Measurements from ENCODE around the gene NRSN1. TPM values are rescaled to one million over a fixed set of nuclear protein-coding genes. Genes with fewer than 3 reads are reported as not detected.

Gene NRSN1
- total and polyA plus RNA-seq, 10 donors = 0.03 TPM; not detected in 9

DNA sequence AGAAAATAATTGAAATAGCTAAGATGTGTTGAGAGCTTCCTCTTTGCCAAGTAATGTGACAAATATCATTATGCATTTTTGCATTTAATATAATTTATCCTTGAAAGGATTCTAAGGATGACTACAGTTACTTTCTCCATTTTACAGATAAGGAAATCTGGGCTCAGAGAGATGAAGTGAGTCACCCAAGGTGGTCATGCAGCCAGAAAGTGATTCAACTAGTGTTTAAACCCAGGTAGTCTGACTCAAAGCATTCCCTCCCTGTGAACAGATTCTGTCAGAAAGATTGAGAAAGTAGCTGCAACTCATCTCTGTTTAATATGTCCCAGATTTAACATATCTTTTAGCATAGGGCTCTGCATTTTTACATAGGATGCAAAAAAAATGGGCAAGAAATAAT lies 28.1 kb downstream of the NRSN1 start:
- intact Hi-C loops (cut with DNase I; ENCODE audit: low total_unique reads) = no loop called here
- H3K27ac ChIP-seq = no peak overlapping the region
- no peak overlapping the region for H3K4me3 ChIP-seq
- peaks cover 0 to 7% (median 3%) of the 10 kb centered on the region in 8 donors for H3K9me3 ChIP-seq
- no peaks in the 10 kb centered on the region for H3K4me1 ChIP-seq
- H3K36me3 ChIP-seq = no peaks in the 10 kb centered on the region
- H3K27me3 ChIP-seq (replicated peaks in 1 of 7) = no peaks in the 10 kb centered on the region
- no peak for DNase-seq
- TF ChIP-seq POLR2AphosphoS5 (IDR thresholded peaks at IDR 0.05) = no peak
- TF ChIP-seq, protein P1, sequence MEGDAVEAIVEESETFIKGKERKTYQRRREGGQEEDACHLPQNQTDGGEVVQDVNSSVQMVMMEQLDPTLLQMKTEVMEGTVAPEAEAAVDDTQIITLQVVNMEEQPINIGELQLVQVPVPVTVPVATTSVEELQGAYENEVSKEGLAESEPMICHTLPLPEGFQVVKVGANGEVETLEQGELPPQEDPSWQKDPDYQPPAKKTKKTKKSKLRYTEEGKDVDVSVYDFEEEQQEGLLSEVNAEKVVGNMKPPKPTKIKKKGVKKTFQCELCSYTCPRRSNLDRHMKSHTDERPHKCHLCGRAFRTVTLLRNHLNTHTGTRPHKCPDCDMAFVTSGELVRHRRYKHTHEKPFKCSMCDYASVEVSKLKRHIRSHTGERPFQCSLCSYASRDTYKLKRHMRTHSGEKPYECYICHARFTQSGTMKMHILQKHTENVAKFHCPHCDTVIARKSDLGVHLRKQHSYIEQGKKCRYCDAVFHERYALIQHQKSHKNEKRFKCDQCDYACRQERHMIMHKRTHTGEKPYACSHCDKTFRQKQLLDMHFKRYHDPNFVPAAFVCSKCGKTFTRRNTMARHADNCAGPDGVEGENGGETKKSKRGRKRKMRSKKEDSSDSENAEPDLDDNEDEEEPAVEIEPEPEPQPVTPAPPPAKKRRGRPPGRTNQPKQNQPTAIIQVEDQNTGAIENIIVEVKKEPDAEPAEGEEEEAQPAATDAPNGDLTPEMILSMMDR (IDR thresholded peaks at IDR 0.05 in 8 of 11, conservative IDR thresholded peaks at IDR 0.05 in 3 of 11) = no peak
- no peak for TF ChIP-seq POLR2A (IDR thresholded peaks at IDR 0.05)

DNA sequence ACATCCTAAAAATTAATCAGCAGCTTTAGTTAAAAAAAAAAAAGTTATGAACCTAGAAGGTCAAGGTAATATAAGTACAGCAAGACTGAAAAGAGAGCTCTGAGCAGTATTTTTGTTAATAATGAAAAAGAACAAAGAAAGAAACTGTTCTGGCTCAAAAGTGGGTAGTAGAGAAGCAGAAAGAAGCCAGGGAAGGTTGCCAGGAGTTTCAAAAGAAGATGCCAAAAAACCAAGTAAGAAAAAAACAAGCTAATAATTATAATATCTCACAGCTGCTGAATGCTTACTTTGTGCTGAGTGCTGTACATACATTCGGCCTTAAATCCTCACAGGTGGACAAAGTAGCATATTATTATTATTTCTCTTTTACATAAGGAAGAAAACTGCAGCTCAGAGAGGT lies 31.9 kb downstream of the NRSN1 start:
- DNase-seq = no peak
- H3K4me1 ChIP-seq = no peaks in the 10 kb centered on the region
- H3K4me3 ChIP-seq = no peak overlapping the region
- WGBS, 5 donors = 52 to 82% (median 70%) methylated on average over 1 of the region's 1 CpG
- H3K9me3 ChIP-seq = no peaks in the 10 kb centered on the region
- TF ChIP-seq POLR2AphosphoS5 (IDR thresholded peaks at IDR 0.05) (no peak), POLR2A (IDR thresholded peaks at IDR 0.05) (no peak)
- TF ChIP-seq, protein P1 (IDR thresholded peaks at IDR 0.05 in 8 of 11, conservative IDR thresholded peaks at IDR 0.05 in 3 of 11) = no peak
- no peaks in the 10 kb centered on the region for H3K27me3 ChIP-seq (replicated peaks in 1 of 7)
- no peak overlapping the region for H3K27ac ChIP-seq
- no peaks in the 10 kb centered on the region for H3K36me3 ChIP-seq
- intact Hi-C loops (cut with DNase I; ENCODE audit: low total_unique reads) = no loop called here

DNA sequence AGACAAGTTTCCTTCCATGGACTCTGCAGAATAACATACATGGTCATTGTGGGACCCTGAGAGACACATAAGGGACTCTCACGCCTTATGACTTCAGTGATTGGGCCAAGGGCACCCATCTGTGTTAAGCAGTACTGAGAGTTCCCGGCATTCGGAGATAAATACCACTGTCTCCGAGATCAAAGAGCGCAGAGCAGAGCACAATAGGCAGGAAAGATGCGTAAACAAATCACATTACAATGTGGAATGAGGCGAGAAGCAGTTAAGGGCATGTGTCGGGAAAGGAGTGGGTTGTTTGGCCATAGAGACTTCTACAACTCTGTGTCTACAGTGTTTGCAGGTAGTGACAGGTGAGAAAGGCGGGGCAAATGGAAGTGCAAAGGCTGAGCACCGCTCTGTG lies 57.6 kb downstream of the NRSN1 start:
- Histone ChIP-seq H3K4me3 (no peak overlapping the region), H3K36me3 (no peaks in the 10 kb centered on the region), H3K4me1 (no peaks in the 10 kb centered on the region), H3K27ac (no peak overlapping the region), H3K27me3 (replicated peaks in 1 of 7) (peaks cover 0 to 11% (median 0%) of the 10 kb centered on the region in 7 donors), H3K9me3 (peaks cover 0 to 19% (median 8%) of the 10 kb centered on the region in 8 donors)
- intact Hi-C loops (cut with DNase I; ENCODE audit: low total_unique reads) = no loop called here
- TF ChIP-seq POLR2A (IDR thresholded peaks at IDR 0.05) = no peak
- TF ChIP-seq POLR2AphosphoS5 (IDR thresholded peaks at IDR 0.05) = no peak
- TF ChIP-seq, protein P1 (IDR thresholded peaks at IDR 0.05 in 8 of 11, conservative IDR thresholded peaks at IDR 0.05 in 3 of 11) = no peak
- WGBS, 5 donors = 77 to 90% (median 87%) methylated on average over 10 of the region's 10 CpGs
- no peak for DNase-seq

DNA sequence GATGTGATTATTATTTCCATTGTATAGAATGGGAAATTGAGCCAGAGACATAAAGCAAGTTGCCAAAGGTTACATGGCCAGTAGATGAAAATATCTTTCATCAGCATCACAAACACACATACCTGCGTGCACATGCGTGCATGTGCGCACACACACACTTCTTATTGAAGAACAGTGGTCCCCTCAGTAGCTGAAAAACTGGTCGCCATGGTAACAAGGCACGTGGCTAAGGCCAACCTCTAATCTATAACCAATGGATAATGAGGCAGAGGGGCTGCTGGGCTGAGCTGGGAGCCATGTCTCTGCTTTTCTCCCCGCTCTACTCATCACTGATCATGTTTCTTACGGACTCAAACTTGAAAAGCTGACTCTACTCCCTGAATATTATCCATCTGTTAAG lies 60.3 kb downstream of the NRSN1 start:
- Histone ChIP-seq H3K27me3 (replicated peaks in 1 of 7) (peaks cover 0 to 20% (median 0%) of the 10 kb centered on the region in 7 donors), H3K4me1 (no peaks in the 10 kb centered on the region), H3K36me3 (no peaks in the 10 kb centered on the region), H3K27ac (no peak overlapping the region), H3K4me3 (no peak overlapping the region), H3K9me3 (peaks cover 0 to 19% (median 8%) of the 10 kb centered on the region in 8 donors)
- no peak for DNase-seq
- TF ChIP-seq POLR2AphosphoS5 (IDR thresholded peaks at IDR 0.05) = no peak
- TF ChIP-seq, protein P1 (IDR thresholded peaks at IDR 0.05 in 8 of 11, conservative IDR thresholded peaks at IDR 0.05 in 3 of 11) = no peak
- TF ChIP-seq POLR2A (IDR thresholded peaks at IDR 0.05) = no peak
- intact Hi-C loops (cut with DNase I; ENCODE audit: low total_unique reads) = no loop called here
- 76 to 91% (median 87%) methylated on average over 7 of the region's 7 CpGs for WGBS, 5 donors

Data from spleen (tissue), 11 donors.